ENCODE measurements around the gene CYTH3. TPM values are rescaled to one million over a fixed set of nuclear protein-coding genes. Genes with fewer than 3 reads are reported as not detected.

Gene CYTH3
- polyA plus RNA-seq, 2 of the 4 experiments (the other 2 are of a cell fraction) = 18.6 to 24.2 TPM

DNA sequence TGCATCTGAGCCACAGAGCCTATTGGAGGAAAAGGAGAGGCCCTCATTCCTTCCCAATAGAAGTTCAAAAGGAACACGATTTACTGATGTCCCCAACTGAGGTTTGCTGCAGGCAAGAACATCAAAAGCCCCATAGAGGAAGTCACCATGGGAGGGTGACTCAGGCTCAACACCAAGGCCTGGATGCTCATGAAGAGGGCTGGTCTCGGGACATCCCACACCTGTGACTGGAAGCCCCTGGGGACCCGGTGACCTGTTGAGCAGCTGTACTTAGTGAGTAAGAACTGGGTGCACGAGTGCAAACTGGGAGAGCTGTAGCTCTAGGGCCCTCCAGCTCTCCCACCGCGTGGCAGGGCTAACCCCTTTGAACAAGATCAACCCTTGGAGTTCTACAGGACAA is 38.0 kb downstream of the CYTH3 start:
- FAIRE-seq = no peak
- H3K4me2 ChIP-seq = no peak overlapping the region
- H3K9me3 ChIP-seq = no peaks in the 10 kb centered on the region
- WGBS (ENCODE audit: missing lambda C conversion rate) = 89% methylated on average over 6 of the region's 6 CpGs
- ATAC-seq = no peak
- peaks cover 28% of the 10 kb centered on the region; the same call in 2 of the 3 replicates for H3K4me1 ChIP-seq
- no peak for DNase-seq (ENCODE audit: low read depth in 1 of 2, low spot score in 1 of 2)
- POLR2A ChIA-PET = no interaction called here
- TF ChIP-seq, protein P1, sequence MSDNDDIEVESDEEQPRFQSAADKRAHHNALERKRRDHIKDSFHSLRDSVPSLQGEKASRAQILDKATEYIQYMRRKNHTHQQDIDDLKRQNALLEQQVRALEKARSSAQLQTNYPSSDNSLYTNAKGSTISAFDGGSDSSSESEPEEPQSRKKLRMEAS (IDR thresholded peaks at IDR 0.05) = no peak
- TF ChIP-seq JUNB (IDR thresholded peaks at IDR 0.05) (no peak), POLR2AphosphoS2 (conservative IDR thresholded peaks at IDR 0.05; ENCODE audit: low read length) (no peak), HEYL (CRISPR knock-in tag; IDR thresholded peaks at IDR 0.05) (no peak), RFX5 (IDR thresholded peaks at IDR 0.05) (no peak), MYC (IDR thresholded peaks at IDR 0.05; ENCODE audit: borderline replicate concordance, low read length) (no peak), RAD21 (conservative IDR thresholded peaks at IDR 0.05 in 1 of 2, IDR thresholded peaks at IDR 0.05 in 1 of 2) (no peak), RNF2 (IDR thresholded peaks at IDR 0.05; ENCODE audit: borderline replicate concordance, low read depth) (no peak), CHD2 (IDR thresholded peaks at IDR 0.05; ENCODE audit: low read length, partially characterized antibody) (no peak), CHD4 (IDR thresholded peaks at IDR 0.05; ENCODE audit: borderline replicate concordance) (no peak), CEBPB (IDR thresholded peaks at IDR 0.05) (no peak), CBX8 (IDR thresholded peaks at IDR 0.05) (no peak), ZC3H11A (IDR thresholded peaks at IDR 0.05) (no peak), NPAS2 (CRISPR knock-in tag; IDR thresholded peaks at IDR 0.05; ENCODE audit: borderline replicate concordance) (no peak), ZFP36 (IDR thresholded peaks at IDR 0.05; ENCODE audit: borderline replicate concordance, partially characterized antibody) (no peak), ZSCAN20 (CRISPR knock-in tag; IDR thresholded peaks at IDR 0.05) (no peak), PHF8 (IDR thresholded peaks at IDR 0.05; ENCODE audit: borderline replicate concordance, low read depth) (no peak)
- TF ChIP-seq, protein P2, sequence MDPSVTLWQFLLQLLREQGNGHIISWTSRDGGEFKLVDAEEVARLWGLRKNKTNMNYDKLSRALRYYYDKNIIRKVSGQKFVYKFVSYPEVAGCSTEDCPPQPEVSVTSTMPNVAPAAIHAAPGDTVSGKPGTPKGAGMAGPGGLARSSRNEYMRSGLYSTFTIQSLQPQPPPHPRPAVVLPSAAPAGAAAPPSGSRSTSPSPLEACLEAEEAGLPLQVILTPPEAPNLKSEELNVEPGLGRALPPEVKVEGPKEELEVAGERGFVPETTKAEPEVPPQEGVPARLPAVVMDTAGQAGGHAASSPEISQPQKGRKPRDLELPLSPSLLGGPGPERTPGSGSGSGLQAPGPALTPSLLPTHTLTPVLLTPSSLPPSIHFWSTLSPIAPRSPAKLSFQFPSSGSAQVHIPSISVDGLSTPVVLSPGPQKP (IDR thresholded peaks at IDR 0.05; ENCODE audit: low read depth, low read length) = no peak
- TF ChIP-seq, protein P3, sequence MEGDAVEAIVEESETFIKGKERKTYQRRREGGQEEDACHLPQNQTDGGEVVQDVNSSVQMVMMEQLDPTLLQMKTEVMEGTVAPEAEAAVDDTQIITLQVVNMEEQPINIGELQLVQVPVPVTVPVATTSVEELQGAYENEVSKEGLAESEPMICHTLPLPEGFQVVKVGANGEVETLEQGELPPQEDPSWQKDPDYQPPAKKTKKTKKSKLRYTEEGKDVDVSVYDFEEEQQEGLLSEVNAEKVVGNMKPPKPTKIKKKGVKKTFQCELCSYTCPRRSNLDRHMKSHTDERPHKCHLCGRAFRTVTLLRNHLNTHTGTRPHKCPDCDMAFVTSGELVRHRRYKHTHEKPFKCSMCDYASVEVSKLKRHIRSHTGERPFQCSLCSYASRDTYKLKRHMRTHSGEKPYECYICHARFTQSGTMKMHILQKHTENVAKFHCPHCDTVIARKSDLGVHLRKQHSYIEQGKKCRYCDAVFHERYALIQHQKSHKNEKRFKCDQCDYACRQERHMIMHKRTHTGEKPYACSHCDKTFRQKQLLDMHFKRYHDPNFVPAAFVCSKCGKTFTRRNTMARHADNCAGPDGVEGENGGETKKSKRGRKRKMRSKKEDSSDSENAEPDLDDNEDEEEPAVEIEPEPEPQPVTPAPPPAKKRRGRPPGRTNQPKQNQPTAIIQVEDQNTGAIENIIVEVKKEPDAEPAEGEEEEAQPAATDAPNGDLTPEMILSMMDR (IDR thresholded peaks at IDR 0.05) = no peak
- TF ChIP-seq, protein P4, sequence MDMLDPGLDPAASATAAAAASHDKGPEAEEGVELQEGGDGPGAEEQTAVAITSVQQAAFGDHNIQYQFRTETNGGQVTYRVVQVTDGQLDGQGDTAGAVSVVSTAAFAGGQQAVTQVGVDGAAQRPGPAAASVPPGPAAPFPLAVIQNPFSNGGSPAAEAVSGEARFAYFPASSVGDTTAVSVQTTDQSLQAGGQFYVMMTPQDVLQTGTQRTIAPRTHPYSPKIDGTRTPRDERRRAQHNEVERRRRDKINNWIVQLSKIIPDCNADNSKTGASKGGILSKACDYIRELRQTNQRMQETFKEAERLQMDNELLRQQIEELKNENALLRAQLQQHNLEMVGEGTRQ (IDR thresholded peaks at IDR 0.05) = no peak
- CTCF ChIA-PET = interaction anchor here (0.9 to 1.0 kb wide), 2 partner anchors 74 to 89 kb away, joined by 3 read pairs; no protein-coding TSS in a partner anchor
- no peak overlapping the region for H3K27ac ChIP-seq
- no peak overlapping the region for H3K4me3 ChIP-seq

DNA sequence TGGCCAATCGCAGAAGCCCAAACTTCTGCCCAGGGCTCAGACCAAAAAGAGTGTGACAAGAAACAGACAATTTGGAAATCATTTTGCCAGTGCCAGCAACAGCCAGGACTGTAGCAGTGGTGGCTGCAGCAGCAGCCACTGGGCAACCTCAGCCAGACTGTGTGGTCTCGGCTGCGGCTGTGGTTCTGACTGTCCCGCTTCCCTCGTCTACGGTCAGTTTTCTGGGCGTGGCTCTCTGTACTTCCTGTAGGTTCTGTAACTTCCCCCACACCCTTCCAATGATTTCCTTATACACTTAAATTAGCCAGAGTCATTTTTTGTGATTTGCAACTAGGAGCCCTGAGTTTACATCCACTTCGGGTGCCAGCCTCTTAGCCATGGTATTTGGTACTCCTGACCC is 39.9 kb downstream of the CYTH3 start:
- TF ChIP-seq FOSL2 (IDR thresholded peaks at IDR 0.05) (no peak), FOSL2 (CRISPR knock-in tag; IDR thresholded peaks at IDR 0.05) (no peak), ESRRA (IDR thresholded peaks at IDR 0.05; ENCODE audit: borderline replicate concordance, low read length) (no peak), RNF2 (IDR thresholded peaks at IDR 0.05; ENCODE audit: borderline replicate concordance, low read depth) (no peak), RAD21 (conservative IDR thresholded peaks at IDR 0.05 in 1 of 2, IDR thresholded peaks at IDR 0.05 in 1 of 2) (no peak), SMC3 (IDR thresholded peaks at IDR 0.05) (no peak), KDM1A (IDR thresholded peaks at IDR 0.05; ENCODE audit: low read depth) (no peak), HDAC2 (IDR thresholded peaks at IDR 0.05) (no peak), ZSCAN20 (CRISPR knock-in tag; IDR thresholded peaks at IDR 0.05) (no peak), MAFK (IDR thresholded peaks at IDR 0.05; ENCODE audit: partially characterized antibody) (no peak)
- TF ChIP-seq, protein P5, sequence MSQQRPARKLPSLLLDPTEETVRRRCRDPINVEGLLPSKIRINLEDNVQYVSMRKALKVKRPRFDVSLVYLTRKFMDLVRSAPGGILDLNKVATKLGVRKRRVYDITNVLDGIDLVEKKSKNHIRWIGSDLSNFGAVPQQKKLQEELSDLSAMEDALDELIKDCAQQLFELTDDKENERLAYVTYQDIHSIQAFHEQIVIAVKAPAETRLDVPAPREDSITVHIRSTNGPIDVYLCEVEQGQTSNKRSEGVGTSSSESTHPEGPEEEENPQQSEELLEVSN (IDR thresholded peaks at IDR 0.05; ENCODE audit: borderline replicate concordance, low read depth) = no peak
- Histone ChIP-seq H3K4me3 (no peak overlapping the region), H3K9me3 (no peaks in the 10 kb centered on the region), H3K27ac (no peak overlapping the region), H3K4me2 (no peak overlapping the region), H3K4me1 (peaks cover 30% of the 10 kb centered on the region)
- no peak for ATAC-seq
- 89% methylated on average over 8 of the region's 8 CpGs for WGBS (ENCODE audit: missing lambda C conversion rate)
- CTCF ChIA-PET = interaction anchor here (1.1 kb wide), 1 partner anchor 38 kb away, joined by 4 read pairs; no protein-coding TSS in a partner anchor
- POLR2A ChIA-PET = no interaction called here
- FAIRE-seq = no peak
- DNase-seq (ENCODE audit: low read depth in 1 of 2, low spot score in 1 of 2) = no peak

Measured in A549 (cell line).